ENCODE measurements around the gene DCAF8. TPM values are rescaled to one million over a fixed set of nuclear protein-coding genes. Genes with fewer than 3 reads are reported as not detected.

Gene DCAF8
- total RNA-seq, 4 donors from 2014 or later = 126 to 186 (median 172) TPM

DNA sequence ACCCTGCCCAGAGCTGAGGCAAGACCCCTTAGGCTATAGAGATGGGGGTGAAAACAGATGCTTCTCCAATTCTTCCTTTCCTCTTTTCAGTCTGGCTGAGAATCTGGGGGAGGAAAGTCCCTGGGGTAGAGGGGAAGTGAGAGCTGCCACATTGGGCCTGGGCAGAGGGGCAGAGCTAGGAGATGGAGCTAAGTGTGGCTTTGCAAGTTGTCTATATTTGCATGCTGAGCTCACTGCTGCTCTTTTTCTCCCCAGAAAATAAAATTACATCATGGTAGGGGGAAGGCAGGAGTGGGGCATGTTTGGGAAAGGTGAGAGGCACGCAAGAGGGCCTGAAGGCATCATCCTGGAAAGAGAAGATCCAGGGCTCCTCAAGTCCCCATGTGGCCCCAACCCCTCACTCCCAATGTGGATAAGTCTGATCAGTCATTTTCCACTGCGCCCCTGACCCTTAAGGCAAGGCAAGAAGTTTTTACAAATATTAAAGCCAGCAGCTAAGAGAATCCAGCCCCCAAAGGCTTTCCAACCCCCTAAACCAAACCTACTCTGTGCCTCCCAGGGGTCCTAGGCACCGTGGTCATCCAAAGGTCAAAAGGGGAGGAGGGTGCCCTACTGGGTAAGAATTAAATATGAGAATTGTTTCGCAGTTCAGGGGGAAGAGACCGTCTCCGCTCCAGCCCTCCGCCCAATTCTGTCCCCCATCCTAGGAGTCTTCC is 57.7 kb downstream of the DCAF8 start:
- no peaks in the 10 kb centered on the region for H3K27me3 ChIP-seq
- TF ChIP-seq EP300 (IDR thresholded peaks at IDR 0.05) = no peak
- no peak for TF ChIP-seq POLR2A (IDR thresholded peaks at IDR 0.05)
- TF ChIP-seq, protein P1, sequence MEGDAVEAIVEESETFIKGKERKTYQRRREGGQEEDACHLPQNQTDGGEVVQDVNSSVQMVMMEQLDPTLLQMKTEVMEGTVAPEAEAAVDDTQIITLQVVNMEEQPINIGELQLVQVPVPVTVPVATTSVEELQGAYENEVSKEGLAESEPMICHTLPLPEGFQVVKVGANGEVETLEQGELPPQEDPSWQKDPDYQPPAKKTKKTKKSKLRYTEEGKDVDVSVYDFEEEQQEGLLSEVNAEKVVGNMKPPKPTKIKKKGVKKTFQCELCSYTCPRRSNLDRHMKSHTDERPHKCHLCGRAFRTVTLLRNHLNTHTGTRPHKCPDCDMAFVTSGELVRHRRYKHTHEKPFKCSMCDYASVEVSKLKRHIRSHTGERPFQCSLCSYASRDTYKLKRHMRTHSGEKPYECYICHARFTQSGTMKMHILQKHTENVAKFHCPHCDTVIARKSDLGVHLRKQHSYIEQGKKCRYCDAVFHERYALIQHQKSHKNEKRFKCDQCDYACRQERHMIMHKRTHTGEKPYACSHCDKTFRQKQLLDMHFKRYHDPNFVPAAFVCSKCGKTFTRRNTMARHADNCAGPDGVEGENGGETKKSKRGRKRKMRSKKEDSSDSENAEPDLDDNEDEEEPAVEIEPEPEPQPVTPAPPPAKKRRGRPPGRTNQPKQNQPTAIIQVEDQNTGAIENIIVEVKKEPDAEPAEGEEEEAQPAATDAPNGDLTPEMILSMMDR (IDR thresholded peaks at IDR 0.05) = no peak
- no peaks in the 10 kb centered on the region for H3K9me3 ChIP-seq
- no peak for DNase-seq (ENCODE audit: low spot score in 2 of 2)
- H3K27ac ChIP-seq = peak overlapping the region; percentile 71 to 97 (median 92)
- H3K4me3 ChIP-seq = peak overlapping the region; percentile 67 to 99 (median 84)
- WGBS, 2 donors = 20 to 25% methylated on average over 7 of the region's 7 CpGs
- H3K4me1 ChIP-seq = peaks cover 0 to 47% (median 28%) of the 10 kb centered on the region in 4 donors
- H3K36me3 ChIP-seq = peaks cover 0 to 18% (median 0%) of the 10 kb centered on the region in 3 donors

DNA sequence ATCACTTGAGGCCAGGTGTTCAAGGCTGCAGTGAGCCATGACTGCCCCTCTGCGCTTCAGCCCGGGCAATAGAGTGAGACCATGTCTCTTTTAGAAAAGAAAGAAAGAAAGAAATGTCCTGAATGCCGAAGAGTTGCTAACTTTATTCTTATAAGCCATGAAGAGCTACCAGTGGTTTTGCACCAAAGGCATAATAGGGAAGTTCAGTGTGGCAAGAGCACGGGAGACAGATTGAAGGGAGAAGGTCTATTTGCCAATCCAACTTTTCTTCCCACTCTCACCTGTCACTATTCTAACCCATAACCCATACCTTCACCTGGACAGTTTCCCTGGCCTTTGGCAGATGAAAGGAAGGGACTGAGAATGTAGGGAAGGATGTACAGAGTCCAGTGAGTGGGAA is 61.6 kb downstream of the DCAF8 start:
- H3K4me3 ChIP-seq = no peak overlapping the region
- no peak overlapping the region for H3K27ac ChIP-seq
- no peaks in the 10 kb centered on the region for H3K36me3 ChIP-seq
- DNase-seq (ENCODE audit: low spot score in 2 of 2) = no peak
- no peaks in the 10 kb centered on the region for H3K9me3 ChIP-seq
- 83 to 86% methylated on average over 4 of the region's 4 CpGs for WGBS, 2 donors
- peaks cover 0 to 9% (median 7%) of the 10 kb centered on the region in 4 donors for H3K4me1 ChIP-seq
- TF ChIP-seq EP300 (IDR thresholded peaks at IDR 0.05) (no peak), POLR2A (IDR thresholded peaks at IDR 0.05) (no peak)
- TF ChIP-seq, protein P1 (IDR thresholded peaks at IDR 0.05) = no peak
- no peaks in the 10 kb centered on the region for H3K27me3 ChIP-seq

DNA sequence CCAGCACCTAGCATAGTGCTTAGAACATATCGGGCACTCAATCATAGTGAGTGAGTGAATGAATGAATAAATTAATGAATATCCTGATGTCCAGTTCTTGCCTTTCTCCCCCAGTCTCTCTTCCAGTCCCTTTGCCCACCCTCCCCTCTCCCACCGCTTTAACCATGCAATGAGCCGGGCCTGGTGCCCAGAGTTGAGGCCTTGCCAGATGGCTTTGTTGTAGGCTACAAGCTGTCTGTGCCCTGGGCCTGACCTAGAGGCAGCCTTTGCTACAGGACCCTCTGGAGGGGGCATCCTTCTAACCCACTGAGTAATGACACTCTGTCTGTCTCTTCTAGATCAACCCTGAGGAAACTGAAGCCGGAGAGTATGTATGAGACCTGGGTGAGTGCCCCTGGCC is 65.1 kb downstream of the DCAF8 start:
- Histone ChIP-seq H3K4me3 (no peak overlapping the region), H3K27me3 (no peaks in the 10 kb centered on the region), H3K4me1 (peaks cover 0 to 12% (median 0%) of the 10 kb centered on the region in 4 donors), H3K36me3 (no peaks in the 10 kb centered on the region), H3K27ac (no peak overlapping the region), H3K9me3 (no peaks in the 10 kb centered on the region)
- WGBS, 2 donors = 86% methylated on average over 4 of the region's 4 CpGs
- no peak for DNase-seq (ENCODE audit: low spot score in 2 of 2)
- TF ChIP-seq, protein P1 (IDR thresholded peaks at IDR 0.05) = no peak
- TF ChIP-seq POLR2A (IDR thresholded peaks at IDR 0.05) (no peak), EP300 (IDR thresholded peaks at IDR 0.05) (no peak)

DNA sequence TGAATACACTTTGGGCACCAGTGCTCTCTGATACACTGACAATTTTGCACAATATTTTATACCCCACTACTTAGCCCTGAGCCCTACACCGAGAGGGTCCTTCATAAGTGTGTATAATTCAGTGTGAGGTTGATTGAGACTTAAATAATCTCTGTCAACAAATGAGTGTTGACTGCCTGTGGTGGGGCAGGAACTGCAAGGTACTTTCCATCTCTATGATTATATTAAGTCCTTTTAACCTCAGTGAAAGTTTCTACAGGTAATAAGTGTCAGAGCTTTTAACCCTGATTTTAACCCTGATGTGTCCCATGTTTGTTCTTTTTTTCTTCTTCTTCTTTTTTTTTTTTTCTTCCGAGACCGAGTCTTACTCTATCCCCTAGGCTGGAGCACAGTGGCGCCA is 66.2 kb downstream of the DCAF8 start:
- H3K4me3 ChIP-seq = no peak overlapping the region
- 85 to 89% methylated on average over 4 of the region's 4 CpGs for WGBS, 2 donors
- DNase-seq (ENCODE audit: low spot score in 2 of 2) = no peak
- H3K27ac ChIP-seq = no peak overlapping the region
- TF ChIP-seq, protein P1 (IDR thresholded peaks at IDR 0.05) = no peak
- TF ChIP-seq EP300 (IDR thresholded peaks at IDR 0.05) (no peak), POLR2A (IDR thresholded peaks at IDR 0.05) (no peak)
- no peaks in the 10 kb centered on the region for H3K27me3 ChIP-seq
- no peaks in the 10 kb centered on the region for H3K36me3 ChIP-seq
- H3K4me1 ChIP-seq = peaks cover 0 to 12% (median 0%) of the 10 kb centered on the region in 4 donors
- no peaks in the 10 kb centered on the region for H3K9me3 ChIP-seq

DNA sequence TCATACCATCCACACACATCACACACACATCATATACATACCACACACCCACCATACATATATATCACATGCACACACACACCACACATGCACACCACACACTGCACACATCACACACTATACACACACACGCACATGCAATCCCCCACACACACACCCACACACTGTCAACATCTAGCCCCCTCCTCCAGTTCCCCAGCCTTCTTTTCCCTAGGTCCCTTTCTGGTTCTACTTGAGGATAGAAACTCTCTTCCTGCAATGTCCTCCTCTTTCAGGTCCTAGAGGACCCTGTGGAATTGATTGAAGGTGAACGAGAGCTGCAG is 67.7 kb downstream of the DCAF8 start:
- Histone ChIP-seq H3K27ac (no peak overlapping the region), H3K9me3 (no peaks in the 10 kb centered on the region), H3K36me3 (no peaks in the 10 kb centered on the region), H3K4me1 (peaks cover 0 to 19% (median 3%) of the 10 kb centered on the region in 4 donors), H3K27me3 (no peaks in the 10 kb centered on the region), H3K4me3 (no peak overlapping the region)
- DNase-seq (ENCODE audit: low spot score in 2 of 2) = no peak
- TF ChIP-seq, protein P1 (IDR thresholded peaks at IDR 0.05) = no peak
- TF ChIP-seq EP300 (IDR thresholded peaks at IDR 0.05) (no peak), POLR2A (IDR thresholded peaks at IDR 0.05) (no peak)
- WGBS, 2 donors = 77 to 79% methylated on average over 2 of the region's 2 CpGs
